Adipocyte (in vitro differentiated cells): ENCODE measurements around the gene MKS1.
A peak's percentile ranks its signal among the peaks of the same experiment; 100 is the strongest.

Source experiments
- DNase-seq: peaks from one replicate; pipeline ENCODE4 v3.0.0-alpha.2; 2015; ENCODE audit warnings: low read depth
- H3K27me3 ChIP-seq: replicated peaks from 2 replicates; pipeline ENCODE4 v1.7.0; 2013; ENCODE audit warnings: mild to moderate bottlenecking, low read length, moderate library complexity; ENCODE audit not compliant: control insufficient read depth, insufficient read depth
- H3K36me3 ChIP-seq: 2 replicates; pipeline ENCODE4 v1.7.0; 2013; ENCODE audit warnings: low read length, mild to moderate bottlenecking, moderate library complexity; ENCODE audit not compliant: control insufficient read depth, insufficient read depth, severe bottlenecking
- H3K4me1 ChIP-seq: 2 replicates; pipeline ENCODE4 v1.7.0; 2013; ENCODE audit warnings: mild to moderate bottlenecking, low read length, moderate library complexity; ENCODE audit not compliant: control insufficient read depth, insufficient read depth
- H3K4me3 ChIP-seq: 2 replicates; pipeline ENCODE4 v1.7.0; 2013; ENCODE audit warnings: mild to moderate bottlenecking, low read length, moderate library complexity
- H3K9ac ChIP-seq: 2 replicates; pipeline ENCODE4 v1.7.0; 2013; ENCODE audit warnings: mild to moderate bottlenecking, low read length, moderate library complexity
- H3K9me3 ChIP-seq: 2 replicates; pipeline ENCODE4 v1.7.0; 2013; ENCODE audit warnings: mild to moderate bottlenecking, low read length, moderate library complexity; ENCODE audit not compliant: control insufficient read depth

MKS1 gene

GRCh38 chr17:58195518-58196123 lies 23.4 kb downstream of the MKS1 start:
- no peak overlapping the region for H3K9ac ChIP-seq
- H3K9me3 ChIP-seq, result no peaks in the 10 kb centered on the region
- H3K36me3 ChIP-seq, result no peaks in the 10 kb centered on the region
- no peak overlapping the region for H3K4me3 ChIP-seq
- DNase-seq, result no peak
- peaks cover 87% of the 10 kb centered on the region for H3K27me3 ChIP-seq
- no peaks in the 10 kb centered on the region for H3K4me1 ChIP-seq

DNA sequence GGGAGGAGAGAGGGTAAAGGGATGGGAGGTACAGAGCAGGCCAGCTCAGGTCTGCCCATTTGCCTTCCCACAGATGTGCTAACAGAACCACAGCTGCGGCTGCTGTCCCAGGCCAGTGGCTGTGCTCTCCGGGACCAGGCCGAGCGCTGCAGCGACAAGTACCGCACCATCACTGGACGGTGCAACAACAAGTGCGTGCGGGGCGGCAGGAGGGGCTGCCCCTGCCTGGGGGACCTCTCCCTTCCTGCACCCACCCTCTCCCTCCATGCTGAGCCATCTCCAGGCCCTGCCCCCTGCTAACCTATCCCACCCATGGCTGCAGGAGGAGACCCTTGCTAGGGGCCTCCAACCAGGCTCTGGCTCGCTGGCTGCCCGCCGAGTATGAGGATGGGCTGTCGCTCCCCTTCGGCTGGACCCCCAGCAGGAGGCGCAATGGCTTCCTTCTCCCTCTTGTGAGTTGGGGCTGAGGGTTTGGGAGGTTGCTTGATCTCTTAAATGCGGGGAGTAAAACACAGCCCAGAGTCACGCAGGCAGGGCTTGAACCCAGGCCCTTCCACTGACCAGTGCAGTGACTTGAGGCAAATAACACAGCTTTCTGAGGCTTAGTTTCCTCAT lies 25.3 kb downstream of the MKS1 start:
- Histone ChIP-seq H3K36me3 (no peaks in the 10 kb centered on the region), H3K4me1 (peaks cover 11% of the 10 kb centered on the region), H3K27me3 (peaks cover 73% of the 10 kb centered on the region), H3K4me3 (no peak overlapping the region), H3K9ac (no peak overlapping the region), H3K9me3 (no peaks in the 10 kb centered on the region)
- no peak for DNase-seq

DNA sequence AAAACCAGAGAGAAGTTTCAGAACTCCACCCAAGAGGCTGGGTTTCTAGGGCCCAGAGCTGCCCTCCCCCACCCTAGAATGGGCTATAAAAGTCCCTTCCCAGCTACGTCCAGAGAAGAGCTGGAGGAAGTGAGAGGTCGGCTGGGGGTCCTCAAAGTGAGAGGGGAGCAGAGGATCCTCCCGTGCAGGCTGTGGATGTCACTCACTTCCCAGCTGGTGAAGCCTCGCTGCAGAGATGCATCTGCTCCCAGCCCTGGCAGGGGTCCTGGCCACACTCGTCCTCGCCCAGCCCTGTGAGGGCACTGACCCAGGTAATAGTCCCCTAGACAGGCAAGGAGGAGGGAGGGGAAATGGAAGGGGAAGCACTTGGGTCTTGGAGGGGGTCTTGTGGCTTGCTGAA lies 26.4 kb downstream of the MKS1 start, which contains the start of gene EPX:
Gene EPX, plus strand, starts transcription at position 115 of the 400 bp plus-strand sequence. Its CDS starts 121 bp downstream, at position 236.
- no peak within 1 kb of the TSS for H3K4me3 ChIP-seq
- no peak within 1 kb of the TSS for H3K9ac ChIP-seq
- H3K27me3 ChIP-seq, result peaks cover 71% of the 10 kb centered on the region
- H3K9me3 ChIP-seq, result no peaks in the 10 kb centered on the region
- H3K4me1 ChIP-seq, result peaks cover 11% of the 10 kb centered on the region
- DNase-seq, result no peak
- no peaks in the 10 kb centered on the region for H3K36me3 ChIP-seq

DNA sequence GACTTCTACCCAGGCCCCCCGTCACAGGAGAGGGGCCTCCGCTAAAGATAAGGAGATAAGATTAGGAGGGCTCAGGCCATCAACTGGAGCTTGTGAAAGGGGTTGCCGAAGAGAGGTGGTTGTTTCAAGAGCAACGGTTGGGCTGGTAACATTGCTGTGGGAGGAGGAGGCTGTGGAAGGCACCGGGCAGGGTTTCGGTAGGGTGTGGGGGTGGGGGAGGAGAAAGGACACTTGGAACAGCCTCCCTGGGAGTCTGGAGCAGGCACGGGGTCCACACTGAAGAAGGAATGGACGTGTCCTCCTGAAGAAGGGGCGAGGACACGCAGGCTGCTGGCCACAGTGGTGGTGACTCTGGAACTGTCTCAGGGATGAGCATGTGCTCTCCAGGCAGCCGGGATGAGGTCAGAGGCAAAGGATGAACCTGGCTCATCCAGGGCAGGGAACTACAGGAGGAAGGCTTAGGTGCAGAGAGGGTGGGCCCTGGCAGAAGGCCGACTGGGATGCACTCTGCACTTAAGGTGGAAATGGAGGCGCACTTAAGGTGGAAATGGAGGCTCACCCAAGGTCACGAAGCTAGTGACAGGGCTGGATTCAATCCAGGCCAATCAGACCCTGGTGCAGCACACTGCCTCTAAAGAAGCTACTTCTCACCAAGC lies 27.7 kb downstream of the MKS1 start:
- peaks cover 69% of the 10 kb centered on the region for H3K27me3 ChIP-seq
- H3K4me1 ChIP-seq, result peaks cover 11% of the 10 kb centered on the region
- no peak overlapping the region for H3K9ac ChIP-seq
- DNase-seq, result no peak
- no peak overlapping the region for H3K4me3 ChIP-seq
- no peaks in the 10 kb centered on the region for H3K36me3 ChIP-seq
- H3K9me3 ChIP-seq, result no peaks in the 10 kb centered on the region

- Histone ChIP-seq H3K4me1 (peaks cover 11% of the 10 kb centered on the region), H3K27me3 (peaks cover 62% of the 10 kb centered on the region), H3K9me3 (no peaks in the 10 kb centered on the region), H3K4me3 (no peak overlapping the region), H3K9ac (no peak overlapping the region), H3K36me3 (no peaks in the 10 kb centered on the region)
- peak; percentile 54 for DNase-seq
Observed at GRCh38 chr17:58189436-58190146, 29.5 kb downstream of the MKS1 start.

- Histone ChIP-seq H3K36me3 (no peaks in the 10 kb centered on the region), H3K4me3 (no peak overlapping the region), H3K27me3 (peaks cover 46% of the 10 kb centered on the region), H3K9me3 (no peaks in the 10 kb centered on the region), H3K4me1 (peaks cover 11% of the 10 kb centered on the region), H3K9ac (no peak overlapping the region)
- DNase-seq, result no peak
Observed at GRCh38 chr17:58187675-58188074, 31.4 kb downstream of the MKS1 start.

DNA sequence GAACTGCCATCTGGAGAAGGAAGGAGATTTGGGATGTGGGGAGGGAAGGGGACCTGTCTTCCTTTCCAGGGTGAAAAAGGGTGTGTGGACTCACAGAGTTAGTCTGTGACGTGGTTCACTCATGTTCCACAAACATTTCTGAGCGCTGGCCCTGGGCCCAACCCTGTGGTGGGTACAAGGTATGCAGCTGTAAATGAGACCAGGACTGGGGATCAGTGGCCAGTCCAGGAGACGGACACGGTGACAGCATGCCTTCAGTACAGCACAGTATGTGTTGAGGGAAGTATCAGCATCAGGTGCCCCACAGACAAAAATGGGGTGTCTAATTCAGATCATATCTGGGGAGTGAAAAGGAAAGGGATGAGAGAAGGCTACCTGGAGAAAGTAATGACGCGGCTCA lies 32.0 kb downstream of the MKS1 start:
- Histone ChIP-seq H3K9me3 (no peaks in the 10 kb centered on the region), H3K36me3 (no peaks in the 10 kb centered on the region)
- DNase-seq, result no peak

DNA sequence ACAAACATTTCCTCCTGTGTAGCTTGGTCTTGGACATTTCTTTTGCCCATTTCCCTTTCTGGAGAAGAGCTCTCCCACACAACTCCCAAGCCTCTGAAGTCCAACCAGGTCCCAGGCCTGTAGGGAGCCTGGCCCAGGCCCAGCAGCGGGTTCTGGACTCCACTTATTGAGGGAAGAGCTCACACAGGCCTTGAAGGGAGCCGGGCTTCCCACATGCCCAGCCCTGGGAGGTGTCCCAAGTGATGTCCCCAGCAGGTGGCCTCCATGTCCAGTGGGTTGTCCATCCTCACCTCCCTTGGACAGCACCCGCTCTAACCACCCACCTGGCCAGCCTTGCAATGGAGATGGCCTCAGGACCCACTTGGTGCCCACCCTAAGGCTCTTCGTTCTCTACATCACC lies 32.5 kb downstream of the MKS1 start:
- Histone ChIP-seq H3K9me3 (no peaks in the 10 kb centered on the region), H3K4me1 (peaks cover 11% of the 10 kb centered on the region), H3K27me3 (peaks cover 41% of the 10 kb centered on the region), H3K36me3 (no peaks in the 10 kb centered on the region), H3K4me3 (no peak overlapping the region), H3K9ac (no peak overlapping the region)
- DNase-seq, result no peak

More for the DNA sequence above, 32.0 kb downstream of the MKS1 start:
- peaks cover 41% of the 10 kb centered on the region for H3K27me3 ChIP-seq
- peaks cover 11% of the 10 kb centered on the region for H3K4me1 ChIP-seq
- no peak overlapping the region for H3K4me3 ChIP-seq
- H3K9ac ChIP-seq, result no peak overlapping the region

DNA sequence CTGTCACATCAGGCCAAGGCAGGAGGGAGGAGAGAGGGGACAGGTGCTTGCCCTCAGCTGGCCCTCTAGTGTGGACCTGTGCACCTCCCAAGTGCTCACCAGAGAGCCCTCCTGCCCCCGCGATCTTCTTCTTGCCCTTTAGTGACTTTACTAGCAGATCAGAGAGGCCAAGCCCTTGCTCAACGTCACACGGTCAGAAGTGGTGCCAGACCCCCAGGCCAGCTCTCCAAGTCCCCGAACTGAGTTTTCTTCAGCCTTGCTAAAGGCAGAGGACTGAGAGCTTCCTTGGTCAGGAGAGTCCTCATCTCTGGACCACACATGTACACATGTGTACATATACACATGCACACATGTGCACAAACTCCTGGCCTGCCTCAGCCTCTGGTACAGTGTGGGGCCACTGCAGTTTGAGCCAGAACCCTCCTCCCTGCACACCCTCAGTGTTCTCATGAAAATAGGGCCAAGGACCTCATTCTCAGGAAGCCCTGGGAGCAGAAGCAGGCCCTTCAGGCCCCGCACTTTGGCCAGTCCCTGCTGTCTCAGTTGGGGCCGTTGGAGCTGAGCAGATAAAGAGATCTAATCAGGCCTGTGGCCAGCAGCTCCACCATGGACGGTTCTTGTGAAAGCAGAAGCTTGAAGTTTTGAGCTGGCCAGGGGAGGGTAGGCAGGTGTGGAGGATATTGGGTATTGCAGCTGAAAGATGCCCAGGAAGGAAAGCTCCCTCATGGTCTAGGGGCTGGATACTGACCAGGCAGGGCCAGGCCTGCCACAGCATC lies 33.9 kb downstream of the MKS1 start:
- H3K4me1 ChIP-seq, result peaks cover 8% of the 10 kb centered on the region
- H3K4me3 ChIP-seq, result no peak overlapping the region
- no peaks in the 10 kb centered on the region for H3K36me3 ChIP-seq
- H3K27me3 ChIP-seq, result peaks cover 39% of the 10 kb centered on the region
- no peaks in the 10 kb centered on the region for H3K9me3 ChIP-seq
- no peak for DNase-seq
- H3K9ac ChIP-seq, result no peak overlapping the region

- no peak for DNase-seq
- peaks cover 40% of the 10 kb centered on the region for H3K27me3 ChIP-seq
- no peak overlapping the region for H3K4me3 ChIP-seq
- no peak overlapping the region for H3K9ac ChIP-seq
- H3K4me1 ChIP-seq, result peaks cover 1% of the 10 kb centered on the region
- no peaks in the 10 kb centered on the region for H3K36me3 ChIP-seq
- no peaks in the 10 kb centered on the region for H3K9me3 ChIP-seq
Observed at GRCh38 chr17:58184308-58184985, 34.6 kb downstream of the MKS1 start.
